IMR-90 (cell line): ENCODE measurements around the gene TSPAN33. TPM values are rescaled to one million over a fixed set of nuclear protein-coding genes. Genes with fewer than 3 reads are reported as not detected.

Experiments used
- ATAC-seq: fragments of 200-7000 bp; cut with Tn5 transposase; 2 replicates; pipeline ENCODE4 v1.9.1; 2020; ENCODE audit warnings: low read depth, mild to moderate bottlenecking, moderate library complexity
- BruUV-seq: library from RNA; stranded (reverse); fragments of 400-500 nt; replicated peaks from 2 replicates; lab custom pipeline; 2021; lab: Mats Ljungman, UMichigan
- CTCF ChIA-PET: fragments of 300-600 bp; formaldehyde crosslinking; extraction: SDS; loops from one replicate; lab custom pipeline; 2021; ENCODE audit warnings: antibody characterized with exemption; lab: Yijun Ruan, JAX
- POLR2A ChIA-PET: fragments of 300-600 bp; sonication (Branson Sonifier 250); formaldehyde crosslinking; loops from one replicate; lab custom pipeline; 2022; ENCODE audit warnings: antibody characterized with exemption; ENCODE audit not compliant: unreplicated experiment; lab: Charles Lee
- DNase-seq: peaks from one replicate; pipeline ENCODE4 v3.0.0; 2013
- H2AFZ ChIP-seq: replicated peaks from 2 replicates; pipeline ENCODE3; 2013; ENCODE audit warnings: low read length, mild to moderate bottlenecking; ENCODE audit not compliant: poor library complexity
- H2AK5ac ChIP-seq: 2 replicates; pipeline ENCODE4 v1.6.1; 2013; ENCODE audit warnings: low read depth, low read length, inconsistent platforms
- H2AK9ac ChIP-seq: replicated peaks from 2 replicates; pipeline ENCODE3; 2013; ENCODE audit warnings: mild to moderate bottlenecking, low read depth, low read length, moderate library complexity; ENCODE audit not compliant: poor library complexity
- H2BK120ac ChIP-seq: 2 replicates; pipeline ENCODE4 v1.6.1; 2013; ENCODE audit warnings: low read depth, low read length, inconsistent platforms
- H2BK15ac ChIP-seq: 3 replicates; pipeline ENCODE4 v1.6.1; 2013; ENCODE audit warnings: low read depth, low read length, inconsistent platforms
- H2BK20ac ChIP-seq: 2 replicates; pipeline ENCODE4 v1.6.1; 2013; ENCODE audit warnings: low read depth, mild to moderate bottlenecking, inconsistent platforms, low read length, moderate library complexity
- H2BK5ac ChIP-seq: 2 replicates; pipeline ENCODE4 v1.6.1; 2013; ENCODE audit warnings: mild to moderate bottlenecking, low read depth, low read length, inconsistent platforms; ENCODE audit not compliant: poor library complexity, severe bottlenecking
- H3K14ac ChIP-seq: replicated peaks from 2 replicates; pipeline ENCODE4 v1.6.1; 2013; ENCODE audit warnings: low read depth, low read length, inconsistent platforms
- H3K18ac ChIP-seq: 2 replicates; pipeline ENCODE4 v1.6.1; 2013; ENCODE audit warnings: low read depth, low read length, control low read depth
- H3K23ac ChIP-seq: 2 replicates; pipeline ENCODE4 v1.6.1; 2013; ENCODE audit warnings: low read depth, low read length, inconsistent platforms
- H3K27ac ChIP-seq: 2 replicates; pipeline ENCODE4 v1.5.1; 2013; ENCODE audit warnings: mild to moderate bottlenecking, control low read depth, low read length; ENCODE audit not compliant: insufficient read depth
- H3K27me3 ChIP-seq: 2 replicates; pipeline ENCODE4 v1.6.1; 2013; ENCODE audit warnings: low read length; ENCODE audit not compliant: control insufficient read depth, insufficient read depth
- H3K36me3 ChIP-seq: 2 replicates; pipeline ENCODE4 v1.6.1; 2013; ENCODE audit warnings: low read length, mixed read lengths; ENCODE audit not compliant: control insufficient read depth, insufficient read depth
- H3K4ac ChIP-seq: 2 replicates; pipeline ENCODE4 v1.6.1; 2013; ENCODE audit warnings: low read depth, low read length, inconsistent platforms
- H3K4me1 ChIP-seq: 2 replicates; pipeline ENCODE4 v1.6.1; 2013; ENCODE audit warnings: low read length, mixed read lengths; ENCODE audit not compliant: control insufficient read depth, insufficient read depth
- H3K4me2 ChIP-seq: 2 replicates; pipeline ENCODE4 v1.6.1; 2013; ENCODE audit warnings: low read depth, mild to moderate bottlenecking, control low read depth, low read length, moderate library complexity
- H3K4me3 ChIP-seq: 2 replicates; pipeline ENCODE4 v1.5.1; 2013; ENCODE audit warnings: low read depth, mild to moderate bottlenecking, control low read depth, low read length, moderate library complexity; ENCODE audit not compliant: insufficient read depth
- H3K56ac ChIP-seq: 2 replicates; pipeline ENCODE4 v1.6.1; 2013; ENCODE audit warnings: low read length, inconsistent platforms; ENCODE audit not compliant: insufficient read depth; ENCODE audit errors: extremely low read depth
- H3K79me1 ChIP-seq, 2 experiments: 2 replicates each; pipeline ENCODE4 v1.6.1; 2013; ENCODE audit warnings: low read length in 2 of 2, inconsistent platforms in 1 of 2, low read depth in 1 of 2
- H3K9ac ChIP-seq: 2 replicates; pipeline ENCODE4 v1.6.1; 2013; ENCODE audit warnings: low read depth, low read length, control low read depth
- H3K9me1 ChIP-seq: 2 replicates; pipeline ENCODE4 v1.6.1; 2013; ENCODE audit warnings: low read length, inconsistent platforms; ENCODE audit not compliant: insufficient read depth
- H3K9me3 ChIP-seq: 2 replicates; pipeline ENCODE4 v1.6.1; 2013; ENCODE audit warnings: low read length; ENCODE audit not compliant: control insufficient read depth, insufficient read depth
- H4K20me1 ChIP-seq: 2 replicates; pipeline ENCODE4 v1.6.1; 2013; ENCODE audit warnings: low read length, inconsistent platforms; ENCODE audit not compliant: insufficient read depth
- H4K5ac ChIP-seq: 2 replicates; pipeline ENCODE4 v1.6.1; 2013; ENCODE audit warnings: mild to moderate bottlenecking, low read depth, low read length, control low read depth
- H4K8ac ChIP-seq, 2 experiments: 2 replicates each; pipeline ENCODE4 v1.6.1; 2013; ENCODE audit warnings: low read depth in 2 of 2, low read length in 2 of 2, control low read depth in 1 of 2, inconsistent platforms in 1 of 2
- H4K91ac ChIP-seq: 2 replicates; pipeline ENCODE4 v1.6.1; 2013; ENCODE audit warnings: low read depth, low read length, inconsistent platforms; ENCODE audit not compliant: insufficient read depth
- CHD1 ChIP-seq: IDR thresholded peaks from 2 replicates; pipeline ENCODE4 v1.6.1; 2012; ENCODE audit warnings: low read depth, low read length, improper control_type of control experiment
- ELK1 ChIP-seq: fragments of 150-350 bp; IDR thresholded peaks from 2 replicates; pipeline ENCODE4 v1.6.1; 2016; ENCODE audit warnings: low read depth, mild to moderate bottlenecking, low read length, moderate library complexity, borderline replicate concordance
- FOS ChIP-seq: fragments of 150-350 bp; IDR thresholded peaks from 2 replicates; pipeline ENCODE4 v1.6.1; 2016; ENCODE audit warnings: low read depth, low read length
- MAZ ChIP-seq: IDR thresholded peaks from 2 replicates; pipeline ENCODE4 v1.6.1; 2012; ENCODE audit warnings: low read depth, mild to moderate bottlenecking, low read length, improper control_type of control experiment, moderate library complexity, borderline replicate concordance
- MXI1 ChIP-seq: IDR thresholded peaks from 2 replicates; pipeline ENCODE4 v1.6.1; 2012; ENCODE audit warnings: low read depth, mild to moderate bottlenecking, low read length, moderate library complexity, borderline replicate concordance
- POLR2A ChIP-seq: IDR thresholded peaks from 2 replicates; pipeline ENCODE4 v1.6.1; 2012; ENCODE audit warnings: mild to moderate bottlenecking, low read depth, low read length
- RAD21 ChIP-seq: IDR thresholded peaks from 2 replicates; pipeline ENCODE4 v1.6.1; 2012; ENCODE audit warnings: low read length, improper control_type of control experiment
- RCOR1 ChIP-seq: IDR thresholded peaks from 2 replicates; pipeline ENCODE4 v1.6.1; 2012; ENCODE audit warnings: mild to moderate bottlenecking, low read length, improper control_type of control experiment; ENCODE audit not compliant: insufficient replicate concordance
- dilution Hi-C: fragments of 300-500 bp; cut with HindIII; formaldehyde crosslinking; loops from one replicate; pipeline ENCODE4 v1.14.3; 2018; ENCODE audit warnings: low sequenced_read_pairs; ENCODE audit not compliant: unreplicated experiment
- in situ Hi-C: fragments of 300-500 bp; cut with MboI; formaldehyde crosslinking; loops from 3 replicates; pipeline ENCODE4 v1.14.3; 2019; ENCODE audit warnings: low sequenced_read_pairs, inconsistent platforms, mixed read lengths
- intact Hi-C: fragments of 100-400 bp; cut with micrococcal nuclease; formaldehyde crosslinking; loops from 2 replicates; pipeline ENCODE4 v1.10.0; 2022
- polyA plus RNA-seq, 3 experiments: library from polyadenylated mRNA; depleted of rRNA; stranded (reverse); fragments of >200 nt; gene quantifications; 2 replicates each; pipeline ENCODE4 v1.2.3, GENCODE V29; 2012; ENCODE audit warnings: low replicate concordance in 1 of 3
- total RNA-seq: library from RNA; depleted of rRNA; stranded (reverse); fragments of >200 nt; gene quantifications from 2 replicates; pipeline ENCODE4 v1.2.3, GENCODE V29; 2012

Gene TSPAN33
- total and polyA plus RNA-seq, 2 of the 4 experiments (the other 2 are of a cell fraction): 0.17 to 0.36 TPM

- no peak overlapping the region for H3K9ac ChIP-seq
- H3K9me3 ChIP-seq: peaks cover 7% of the 10 kb centered on the region
- no peak overlapping the region for H2AK9ac ChIP-seq
- H4K91ac ChIP-seq: no peak overlapping the region
- no peak overlapping the region for H4K5ac ChIP-seq
- no peak overlapping the region for H2BK5ac ChIP-seq
- DNase-seq (no peak), ATAC-seq (no peak)
- H2BK20ac ChIP-seq: no peak overlapping the region
- H3K14ac ChIP-seq: no peak overlapping the region
- no peak overlapping the region for H3K23ac ChIP-seq
- BruUV-seq: no TSS peak
- dilution Hi-C loops: no loop called here
- no peak overlapping the region for H3K4me2 ChIP-seq
- no peak overlapping the region for H3K27ac ChIP-seq
- no peaks in the 10 kb centered on the region for H4K20me1 ChIP-seq
- H2AFZ ChIP-seq: no peak overlapping the region
- H2AK5ac ChIP-seq: no peak overlapping the region
- no peak for TF ChIP-seq MAZ
- TF ChIP-seq MXI1: no peak
- TF ChIP-seq RAD21: no peak
- TF ChIP-seq POLR2A: no peak
- no peak for TF ChIP-seq ELK1
- TF ChIP-seq CHD1: no peak
- no peak for TF ChIP-seq FOS
- no peak for TF ChIP-seq RCOR1
- H2BK120ac ChIP-seq: no peak overlapping the region
- H3K27me3 ChIP-seq: peaks cover 17% of the 10 kb centered on the region
- no peaks in the 10 kb centered on the region for H3K79me1 ChIP-seq
- H3K18ac ChIP-seq: no peak overlapping the region
- H3K4ac ChIP-seq: no peak overlapping the region
- intact Hi-C loops: no loop called here
- in situ Hi-C loops: no loop called here
- no peak overlapping the region for H4K8ac ChIP-seq
- CTCF ChIA-PET: interaction anchor here (0.6 kb wide), 1 partner anchor 19 kb away, joined by 5 read pairs; no protein-coding TSS in a partner anchor
- no peak overlapping the region for H3K56ac ChIP-seq
- H3K36me3 ChIP-seq: no peaks in the 10 kb centered on the region
- POLR2A ChIA-PET: no interaction called here
- H3K4me1 ChIP-seq: no peaks in the 10 kb centered on the region
- no peak overlapping the region for H3K4me3 ChIP-seq
- H2BK15ac ChIP-seq: no peak overlapping the region
- H3K9me1 ChIP-seq: no peaks in the 10 kb centered on the region
Observed at GRCh38 chr7:129110982-129111376, 33.5 kb upstream of the TSPAN33 start.
